Measurements from ENCODE around the gene TMEM94.
"Not testable (repeated sequence)": the region's sequence is repeated elsewhere in the genome, so short reads cannot be mapped to it uniquely, and the experiment has no call there.

GRCh38 chr17:75437404-75437803 lies 19.0 kb upstream of the TMEM94 start:
- not testable (repeated sequence) for TF ChIP-seq HDAC2 (IDR thresholded peaks at IDR 0.05; ENCODE audit: borderline replicate concordance in 1 of 2, low read depth in 2 of 2, low read length in 2 of 2); NANOG (IDR thresholded peaks at IDR 0.05; ENCODE audit: insufficient read depth, low read depth, low read length, poor library complexity, severe bottlenecking); POLR2A (IDR thresholded peaks at IDR 0.05; ENCODE audit: control extremely low read depth in 1 of 2, low read depth in 2 of 2, low read length in 2 of 2); TAF1 (IDR thresholded peaks at IDR 0.05; ENCODE audit: low read depth, low read length); CTCF (IDR thresholded peaks at IDR 0.05; ENCODE audit: control extremely low read depth in 1 of 3, insufficient read depth in 1 of 3, low read depth in 1 of 3, low read length in 3 of 3); SIN3A (conservative IDR thresholded peaks at IDR 0.05 in 1 of 2, IDR thresholded peaks at IDR 0.05 in 1 of 2; ENCODE audit: low read depth in 1 of 2, low read length in 2 of 2); CEBPB (IDR thresholded peaks at IDR 0.05; ENCODE audit: low read depth, low read length)

Measured in H1 (cell line).